Measurements from ENCODE around the gene TEKT1. TPM values are rescaled to one million over a fixed set of nuclear protein-coding genes. Genes with fewer than 3 reads are reported as not detected.

TEKT1 gene
- total RNA-seq, 1 donor from 2014 or later, result 1.6 TPM

- Mint-ChIP-seq H3K9me3 (peaks cover 6% of the 10 kb centered on the region), H3K27ac (no peak overlapping the region), H3K4me3 (no peak overlapping the region), H3K4me1 (ENCODE audit: unreplicated experiment) (no peaks in the 10 kb centered on the region), H3K36me3 (no peaks in the 10 kb centered on the region), H3K27me3 (peaks cover 53% of the 10 kb centered on the region)
- TF ChIP-seq CTCF (conservative IDR thresholded peaks at IDR 0.05), result no peak
- DNase-seq (ENCODE audit: extremely low spot score, unreplicated experiment), result no peak
These were observed 63.1 kb downstream of the TEKT1 start for GRCh38 chr17:6768447-6768846.

DNA sequence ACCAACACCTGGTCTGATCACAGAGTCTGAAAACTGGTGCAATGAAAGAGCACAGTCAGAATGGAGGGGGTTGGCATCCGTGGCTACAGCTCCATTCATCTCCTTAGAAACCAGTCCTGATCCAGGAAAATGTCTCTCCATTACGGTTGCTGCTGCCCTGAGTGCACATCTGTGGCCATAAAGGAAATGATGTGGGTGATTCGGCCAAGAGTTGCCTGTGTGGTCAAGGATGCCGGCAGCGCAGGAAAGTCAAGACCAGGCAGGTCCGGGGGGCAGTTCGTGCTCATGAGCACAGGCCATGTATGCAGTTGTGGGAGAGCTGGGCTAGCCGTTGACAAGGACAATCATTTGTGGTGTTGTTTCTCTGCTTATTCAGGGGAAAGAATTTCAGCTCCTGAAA, 69.8 kb downstream of the TEKT1 start:
- H3K9me3 Mint-ChIP-seq, result no peaks in the 10 kb centered on the region
- H3K27ac Mint-ChIP-seq, result no peak overlapping the region
- TF ChIP-seq CTCF (conservative IDR thresholded peaks at IDR 0.05), result no peak
- H3K27me3 Mint-ChIP-seq, result peaks cover 55% of the 10 kb centered on the region
- H3K4me1 Mint-ChIP-seq (ENCODE audit: unreplicated experiment), result no peaks in the 10 kb centered on the region
- no peaks in the 10 kb centered on the region for H3K36me3 Mint-ChIP-seq
- H3K4me3 Mint-ChIP-seq, result no peak overlapping the region
- no peak for DNase-seq (ENCODE audit: extremely low spot score, unreplicated experiment)

DNA sequence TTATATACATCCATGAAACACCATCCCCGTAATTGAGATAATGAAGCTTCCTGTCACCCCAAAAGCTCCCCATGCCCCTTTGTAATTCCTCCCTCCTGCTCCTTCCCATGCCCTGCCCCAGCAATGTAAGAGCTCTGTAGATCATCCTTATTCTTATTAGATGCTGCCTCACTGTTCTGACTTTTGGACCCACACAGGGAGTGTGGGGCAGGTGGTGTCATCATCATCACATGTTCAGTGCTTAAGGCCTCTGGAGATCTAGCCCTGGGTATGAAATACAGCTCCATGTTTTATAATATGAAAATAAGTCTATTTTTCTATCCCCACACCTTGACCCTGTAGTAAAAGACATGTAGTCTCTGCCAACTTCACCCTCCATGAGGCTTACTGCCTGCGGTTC, 73.8 kb downstream of the TEKT1 start:
- Mint-ChIP-seq H3K9me3 (no peaks in the 10 kb centered on the region), H3K4me3 (no peak overlapping the region), H3K27me3 (peaks cover 40% of the 10 kb centered on the region), H3K4me1 (ENCODE audit: unreplicated experiment) (peaks cover 3% of the 10 kb centered on the region), H3K36me3 (no peaks in the 10 kb centered on the region), H3K27ac (no peak overlapping the region)
- TF ChIP-seq CTCF (conservative IDR thresholded peaks at IDR 0.05), result no peak
- DNase-seq (ENCODE audit: extremely low spot score, unreplicated experiment), result no peak

- Mint-ChIP-seq H3K27ac (no peak overlapping the region), H3K36me3 (no peaks in the 10 kb centered on the region), H3K27me3 (peaks cover 31% of the 10 kb centered on the region), H3K4me1 (ENCODE audit: unreplicated experiment) (peaks cover 5% of the 10 kb centered on the region), H3K4me3 (no peak overlapping the region), H3K9me3 (no peaks in the 10 kb centered on the region)
- DNase-seq (ENCODE audit: extremely low spot score, unreplicated experiment), result no peak
- no peak for TF ChIP-seq CTCF (conservative IDR thresholded peaks at IDR 0.05)
These were observed 75.0 kb downstream of the TEKT1 start for GRCh38 chr17:6756425-6757031.

DNA sequence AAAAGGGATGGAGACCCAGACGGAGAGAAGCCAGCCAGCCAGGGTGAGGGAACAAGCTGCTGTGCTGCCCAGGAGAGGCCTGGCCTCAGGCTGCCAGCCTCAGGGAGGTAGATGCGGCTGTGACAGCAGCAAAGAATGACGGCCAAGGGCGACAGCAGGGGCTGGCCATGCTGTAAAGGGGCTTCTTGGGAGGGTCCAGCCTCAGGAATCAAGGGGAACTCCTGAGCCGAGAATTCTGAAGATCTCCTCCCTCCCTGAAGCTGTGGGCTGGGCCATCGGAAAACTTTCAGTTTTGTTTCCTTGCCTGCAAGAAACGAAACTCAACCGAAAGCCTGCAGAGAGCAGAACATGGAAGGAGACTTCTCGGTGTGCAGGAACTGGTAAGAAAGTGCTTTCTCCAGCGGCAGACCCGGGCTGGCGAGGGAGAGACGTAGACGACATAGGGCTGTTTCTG, 75.8 kb downstream of the TEKT1 start, which contains the start of gene XAF1:
TSS of gene XAF1 (plus strand) at position 316 of the 454 bp plus-strand sequence. CDS start at position 349, 33 bp downstream.
- no peak for DNase-seq (ENCODE audit: extremely low spot score, unreplicated experiment)

More for the DNA sequence above, 75.8 kb downstream of the TEKT1 start, which contains the start of gene XAF1:
- peak within 1 kb of the TSS; percentile 68 for H3K4me3 Mint-ChIP-seq
- H3K4me1 Mint-ChIP-seq (ENCODE audit: unreplicated experiment), result peaks cover 5% of the 10 kb centered on the region
- no peak for TF ChIP-seq CTCF (conservative IDR thresholded peaks at IDR 0.05)
- H3K27me3 Mint-ChIP-seq, result peaks cover 32% of the 10 kb centered on the region
- H3K36me3 Mint-ChIP-seq, result no peaks in the 10 kb centered on the region
- peak within 1 kb of the TSS; percentile 58 for H3K27ac Mint-ChIP-seq
- no peaks in the 10 kb centered on the region for H3K9me3 Mint-ChIP-seq
